Suppressor macrophage treated with lipopolysaccharide for 1 hour (primary cell): ENCODE results near the gene SUN5.

ENCODE experiments used
- DNase-seq, 3 donors: peaks; one replicate each; pipeline ENCODE4 v3.0.0-alpha.2; 2020 to 2022

The SUN5 gene

GRCh38 chr20:32991792-32992641 is 12.2 kb downstream of the SUN5 start:
- no peak for DNase-seq

GRCh38 chr20:32991383-32991782 is 12.8 kb downstream of the SUN5 start:
- no peak for DNase-seq

- DNase-seq: no peak
Measured at GRCh38 chr20:32990426-32990825, 13.8 kb downstream of the SUN5 start.

GRCh38 chr20:32989507-32990283 is 14.5 kb downstream of the SUN5 start:
- no peak for DNase-seq

GRCh38 chr20:32988008-32988407 is 16.2 kb downstream of the SUN5 start:
- DNase-seq: peak; percentile 72 to 79 (median 78)

- no peak for DNase-seq
Measured at GRCh38 chr20:32987044-32987825, 17.0 kb downstream of the SUN5 start.

- DNase-seq: no peak
Measured at GRCh38 chr20:32986331-32986966, 17.8 kb downstream of the SUN5 start.

- no peak for DNase-seq
Measured at GRCh38 chr20:32985596-32985995, 18.6 kb downstream of the SUN5 start.

GRCh38 chr20:32984631-32985354 is 19.4 kb downstream of the SUN5 start:
- DNase-seq: no peak

- no peak for DNase-seq
Measured at GRCh38 chr20:32984196-32984595, 20.0 kb downstream of the SUN5 start.

- DNase-seq: no peak
Measured at GRCh38 chr20:32983459-32984112, 20.6 kb downstream of the SUN5 start.

- DNase-seq: no peak
Measured at GRCh38 chr20:32982617-32983458, 21.4 kb downstream of the SUN5 start.

GRCh38 chr20:32980990-32981389 is 23.2 kb downstream of the SUN5 start:
- DNase-seq: no peak

GRCh38 chr20:32980131-32980941 is 23.9 kb downstream of the SUN5 start:
- DNase-seq: no peak

GRCh38 chr20:32979201-32979998 is 24.8 kb downstream of the SUN5 start:
- no peak for DNase-seq

GRCh38 chr20:32978009-32978335 is 26.3 kb downstream of the SUN5 start:
- no peak for DNase-seq

GRCh38 chr20:32977281-32978008 is 26.8 kb downstream of the SUN5 start:
- no peak for DNase-seq

- no peak for DNase-seq
Measured at GRCh38 chr20:32976746-32977145, 27.5 kb downstream of the SUN5 start.
